Stomach (tissue), 4 donors: ENCODE data around the gene STIP1.

Experiments used
- POLR2A ChIP-seq, 4 donors: fragments of 450-650 bp; IDR thresholded peaks; one replicate each; pipeline ENCODE4 v1.6.1; 2016; ENCODE audit warnings: antibody characterized with exemption in 4 of 4, control low read depth in 2 of 4, mild to moderate bottlenecking in 1 of 4, moderate library complexity in 1 of 4
- TF ChIP-seq, protein P1 (sequence below), 7 experiments: fragments of 450-650 bp in 4 of 7; fragments of 200-600 bp in 3 of 7; sonication (generic) in 3 of 7; IDR thresholded peaks; one replicate each; pipeline ENCODE4 v1.5.1; 2016 to 2019; ENCODE audit warnings: antibody characterized with exemption in 7 of 7, control low read depth in 2 of 7, mild to moderate bottlenecking in 1 of 7

DNA sequence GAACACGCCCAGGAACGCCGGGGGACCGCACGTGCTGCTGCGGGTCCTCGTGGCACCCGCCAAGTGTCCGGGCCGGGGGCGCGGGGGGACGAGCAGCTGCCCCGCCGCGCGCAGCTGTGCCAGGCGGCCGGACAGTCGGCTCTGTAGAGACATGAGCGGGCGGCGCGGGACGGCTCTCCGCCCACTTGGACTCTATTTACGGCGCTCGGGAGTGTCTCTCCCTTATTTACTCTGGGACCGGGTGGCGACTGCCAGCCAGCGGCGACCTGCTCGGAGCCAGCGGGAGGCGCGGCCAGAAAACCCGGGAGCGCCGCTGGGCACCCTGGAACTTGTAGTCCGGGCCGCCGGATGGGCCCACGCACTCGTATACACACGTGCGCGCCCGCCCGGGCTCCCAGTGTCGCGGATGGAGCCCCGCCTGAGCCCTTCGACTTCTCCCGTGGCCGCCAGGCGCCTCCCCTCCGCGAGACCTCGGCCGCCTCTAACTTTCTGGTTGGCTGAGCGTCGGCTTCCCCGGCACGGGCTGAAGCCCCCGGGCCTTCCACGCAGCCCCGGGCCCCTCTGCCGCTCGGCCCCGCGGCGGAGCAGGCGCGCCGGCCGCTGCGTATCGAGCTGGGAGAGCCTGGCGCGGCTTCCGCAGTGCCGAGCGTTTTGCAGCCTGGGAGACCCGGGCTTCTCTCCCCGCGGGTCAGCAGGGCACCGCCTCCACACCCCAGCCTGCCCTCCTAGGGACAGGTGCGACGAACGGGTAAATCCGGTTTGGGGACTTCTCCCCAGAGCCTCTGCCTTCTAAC lies 19.9 kb upstream of the STIP1 start, which contains the start of gene MACROD1:
- no peak for TF ChIP-seq POLR2A (IDR thresholded peaks at IDR 0.05)
- TF ChIP-seq, protein P1, sequence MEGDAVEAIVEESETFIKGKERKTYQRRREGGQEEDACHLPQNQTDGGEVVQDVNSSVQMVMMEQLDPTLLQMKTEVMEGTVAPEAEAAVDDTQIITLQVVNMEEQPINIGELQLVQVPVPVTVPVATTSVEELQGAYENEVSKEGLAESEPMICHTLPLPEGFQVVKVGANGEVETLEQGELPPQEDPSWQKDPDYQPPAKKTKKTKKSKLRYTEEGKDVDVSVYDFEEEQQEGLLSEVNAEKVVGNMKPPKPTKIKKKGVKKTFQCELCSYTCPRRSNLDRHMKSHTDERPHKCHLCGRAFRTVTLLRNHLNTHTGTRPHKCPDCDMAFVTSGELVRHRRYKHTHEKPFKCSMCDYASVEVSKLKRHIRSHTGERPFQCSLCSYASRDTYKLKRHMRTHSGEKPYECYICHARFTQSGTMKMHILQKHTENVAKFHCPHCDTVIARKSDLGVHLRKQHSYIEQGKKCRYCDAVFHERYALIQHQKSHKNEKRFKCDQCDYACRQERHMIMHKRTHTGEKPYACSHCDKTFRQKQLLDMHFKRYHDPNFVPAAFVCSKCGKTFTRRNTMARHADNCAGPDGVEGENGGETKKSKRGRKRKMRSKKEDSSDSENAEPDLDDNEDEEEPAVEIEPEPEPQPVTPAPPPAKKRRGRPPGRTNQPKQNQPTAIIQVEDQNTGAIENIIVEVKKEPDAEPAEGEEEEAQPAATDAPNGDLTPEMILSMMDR (IDR thresholded peaks at IDR 0.05) = no peak
